NCI-H2081 (cell line): ENCODE results near the gene GSTO2.

ENCODE experiments used
- DNase-seq, 2 experiments: peaks; one replicate each; lab custom pipeline; 2025; lab: John Stamatoyannopoulos, UW

GSTO2 gene

DNA sequence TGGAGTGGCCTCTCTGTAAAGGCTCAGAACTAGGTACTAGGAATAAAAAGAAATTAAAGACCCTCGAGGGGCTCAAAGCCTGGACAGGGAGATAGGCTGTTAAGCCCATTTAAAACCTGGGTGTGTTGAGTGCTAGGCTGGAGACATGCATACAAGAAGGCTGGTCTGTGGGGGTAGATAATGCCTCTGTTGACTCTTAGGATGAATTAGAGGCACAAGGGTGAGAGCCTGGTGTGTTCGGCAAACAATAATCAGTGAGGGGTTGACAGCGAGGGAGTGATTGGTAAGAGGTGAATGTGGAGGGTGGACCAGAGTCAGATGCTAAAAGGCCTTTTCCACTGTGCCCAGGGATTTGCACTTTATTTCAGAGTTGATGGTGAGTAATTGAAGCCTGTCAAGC, 12.7 kb downstream of the GSTO2 start:
- peak in 1 of 2 experiments; percentile 12 for DNase-seq

DNA sequence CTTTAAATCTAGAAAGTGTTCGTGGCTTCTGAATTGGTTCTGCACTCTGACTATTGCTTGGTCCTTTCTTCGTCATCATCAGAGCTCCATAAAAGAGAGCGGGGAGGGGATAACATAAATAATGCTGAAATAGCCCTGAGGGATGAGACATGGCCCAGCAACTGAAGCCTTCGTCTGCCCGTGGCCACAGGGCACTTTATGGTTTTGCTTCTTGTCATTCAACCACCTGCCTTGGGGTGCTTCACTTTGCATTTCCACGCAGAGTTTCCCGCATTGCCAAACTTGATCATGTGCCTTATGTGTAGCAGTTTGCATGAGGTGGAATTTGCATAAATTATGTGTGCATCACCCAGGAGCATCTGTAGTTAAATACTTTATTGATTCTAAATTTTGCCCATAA, 15.9 kb downstream of the GSTO2 start:
- no peak for DNase-seq

DNA sequence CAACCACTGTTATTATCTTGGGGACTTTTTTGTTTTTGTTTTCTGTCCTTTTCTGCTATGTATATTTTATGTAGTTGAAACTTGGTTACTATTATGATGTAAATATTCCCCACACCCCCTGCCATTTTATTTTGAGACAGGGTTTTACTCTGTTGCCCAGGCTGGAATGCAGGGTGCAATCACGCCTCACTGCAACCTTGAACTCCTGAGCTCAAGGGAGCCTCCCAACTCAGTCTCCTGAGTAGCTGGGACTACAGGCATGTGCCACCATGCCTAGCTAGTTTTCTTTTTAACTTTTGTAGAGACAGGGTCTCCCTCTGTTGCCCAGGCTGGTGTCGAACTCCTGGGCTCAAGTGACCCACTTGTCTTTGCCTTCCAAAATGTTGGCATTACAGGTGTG, 18.0 kb downstream of the GSTO2 start:
- DNase-seq: no peak

DNA sequence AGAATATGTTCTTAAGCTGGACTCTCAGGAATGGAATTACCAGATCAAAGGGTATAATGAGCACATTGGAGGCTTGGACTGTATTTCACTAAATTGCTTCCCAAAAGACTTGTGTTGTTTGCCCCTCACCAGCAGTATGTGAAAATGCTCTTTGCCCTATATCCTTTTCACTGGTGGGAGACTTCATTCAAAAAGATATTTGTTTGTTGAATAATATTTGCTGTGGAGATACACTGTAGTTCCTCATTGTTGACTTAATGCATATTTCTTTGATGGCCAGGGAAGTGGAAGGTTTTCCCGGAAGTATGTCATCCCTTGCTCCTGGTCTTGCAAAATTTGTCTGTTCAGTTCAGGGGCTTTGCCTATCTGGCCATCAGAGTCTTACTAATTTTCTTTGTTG, 19.4 kb downstream of the GSTO2 start:
- no peak for DNase-seq

DNA sequence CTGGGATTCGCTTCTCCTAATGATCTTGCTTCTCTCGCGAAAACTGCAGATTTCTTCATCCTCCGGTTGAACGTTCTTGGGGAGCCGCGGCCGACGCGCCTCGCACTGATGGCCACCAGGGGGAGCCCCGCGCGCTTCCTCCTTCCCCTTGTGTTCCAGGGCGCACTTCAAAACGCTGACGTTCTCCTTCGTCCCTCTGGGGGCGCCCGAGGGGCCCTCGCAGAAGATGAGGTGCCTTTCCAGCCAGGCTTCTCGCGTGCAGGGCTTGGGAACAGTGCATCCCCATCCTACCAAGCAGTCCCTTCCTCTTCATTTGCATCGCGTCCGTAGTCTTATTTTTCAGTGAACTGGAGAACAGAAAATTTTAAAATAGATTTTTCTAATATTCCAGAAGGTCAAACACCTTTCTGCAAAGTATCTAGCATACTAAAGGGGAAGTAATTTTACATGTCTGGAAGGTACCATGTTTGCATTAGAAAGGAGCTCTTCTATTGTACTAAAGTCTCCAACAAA, 22.5 kb downstream of the GSTO2 start:
- DNase-seq: peak; percentile 78

DNA sequence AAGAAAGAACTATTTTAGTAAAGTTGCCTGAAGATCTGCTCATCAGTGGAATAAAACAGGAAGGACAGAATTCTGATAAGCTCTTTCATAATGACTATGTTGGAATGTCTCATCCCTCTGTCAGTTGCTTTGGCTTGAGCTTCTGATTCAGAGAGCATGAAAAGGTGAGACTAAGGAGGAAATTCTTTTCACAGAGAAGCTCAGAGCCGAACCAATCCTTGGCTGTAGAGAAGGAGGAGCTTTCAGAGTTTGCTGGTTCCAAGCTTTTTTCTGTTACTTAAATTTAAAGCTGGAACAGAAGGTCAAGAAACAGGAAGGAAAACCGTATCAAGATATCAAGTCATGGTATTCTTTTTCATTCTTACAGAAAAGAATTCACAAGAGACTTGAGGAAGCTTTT, 24.0 kb downstream of the GSTO2 start:
- no peak for DNase-seq

DNA sequence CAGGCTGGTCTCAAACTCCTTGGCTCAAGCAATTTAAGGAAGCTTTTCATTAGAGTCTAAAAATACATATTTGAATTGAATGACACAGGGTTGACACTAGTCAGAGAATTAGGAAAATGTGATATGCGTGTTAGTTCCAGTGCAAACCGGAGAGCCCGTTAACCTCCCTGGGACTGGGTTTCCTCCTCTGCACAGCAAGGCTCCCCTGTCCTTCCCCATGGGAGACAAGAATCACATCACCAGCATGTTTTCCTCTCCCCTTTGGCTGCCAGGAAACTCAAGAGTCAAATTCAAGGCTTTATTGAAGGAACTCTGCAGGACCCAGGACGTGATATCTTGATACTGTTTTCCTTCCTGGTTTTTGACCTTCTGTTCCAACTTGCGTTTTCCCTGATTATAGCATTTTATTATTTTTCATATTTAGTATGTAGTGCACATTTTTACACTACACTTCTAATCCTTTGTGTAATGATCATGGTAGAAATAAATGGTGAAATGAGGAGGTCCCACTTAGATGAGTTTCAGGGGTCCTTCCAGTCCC, 24.9 kb downstream of the GSTO2 start:
- DNase-seq: no peak

DNA sequence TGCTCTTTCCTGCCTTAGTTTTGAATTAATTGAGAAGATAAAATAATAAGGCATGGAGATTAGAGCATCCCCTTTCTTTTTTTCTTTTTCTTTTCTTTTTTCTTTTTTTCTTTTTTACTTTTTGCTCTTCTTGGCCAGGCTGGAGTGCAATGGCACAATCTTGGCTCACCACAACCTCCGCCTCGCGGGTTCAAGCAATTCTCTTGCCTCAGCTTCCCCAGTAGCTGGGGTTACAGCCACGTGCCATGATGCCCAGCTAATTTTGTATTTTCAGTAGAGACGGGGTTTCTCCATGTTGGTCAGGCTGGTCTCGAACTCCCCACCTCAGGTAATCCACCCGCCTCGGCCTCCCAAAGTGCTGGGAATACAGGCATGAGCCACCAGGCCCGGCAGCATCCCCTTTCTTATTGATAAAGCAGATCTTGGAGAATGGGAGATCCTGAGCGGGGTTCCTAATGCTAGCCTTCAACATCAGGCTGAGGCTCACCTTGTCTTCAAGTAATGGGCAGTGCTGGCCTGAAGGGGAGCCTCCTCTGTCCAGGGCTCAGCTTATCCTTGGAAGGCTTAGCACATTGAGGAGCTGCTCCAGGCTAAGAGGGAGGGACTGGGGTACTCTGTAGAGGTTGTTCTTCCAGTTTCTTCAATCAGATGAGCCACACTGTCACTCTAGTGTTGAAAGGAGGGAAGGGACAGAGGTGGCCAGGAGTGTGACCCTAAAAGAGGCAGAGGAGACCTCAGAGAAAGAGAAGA, 27.9 kb downstream of the GSTO2 start:
- DNase-seq: no peak

DNA sequence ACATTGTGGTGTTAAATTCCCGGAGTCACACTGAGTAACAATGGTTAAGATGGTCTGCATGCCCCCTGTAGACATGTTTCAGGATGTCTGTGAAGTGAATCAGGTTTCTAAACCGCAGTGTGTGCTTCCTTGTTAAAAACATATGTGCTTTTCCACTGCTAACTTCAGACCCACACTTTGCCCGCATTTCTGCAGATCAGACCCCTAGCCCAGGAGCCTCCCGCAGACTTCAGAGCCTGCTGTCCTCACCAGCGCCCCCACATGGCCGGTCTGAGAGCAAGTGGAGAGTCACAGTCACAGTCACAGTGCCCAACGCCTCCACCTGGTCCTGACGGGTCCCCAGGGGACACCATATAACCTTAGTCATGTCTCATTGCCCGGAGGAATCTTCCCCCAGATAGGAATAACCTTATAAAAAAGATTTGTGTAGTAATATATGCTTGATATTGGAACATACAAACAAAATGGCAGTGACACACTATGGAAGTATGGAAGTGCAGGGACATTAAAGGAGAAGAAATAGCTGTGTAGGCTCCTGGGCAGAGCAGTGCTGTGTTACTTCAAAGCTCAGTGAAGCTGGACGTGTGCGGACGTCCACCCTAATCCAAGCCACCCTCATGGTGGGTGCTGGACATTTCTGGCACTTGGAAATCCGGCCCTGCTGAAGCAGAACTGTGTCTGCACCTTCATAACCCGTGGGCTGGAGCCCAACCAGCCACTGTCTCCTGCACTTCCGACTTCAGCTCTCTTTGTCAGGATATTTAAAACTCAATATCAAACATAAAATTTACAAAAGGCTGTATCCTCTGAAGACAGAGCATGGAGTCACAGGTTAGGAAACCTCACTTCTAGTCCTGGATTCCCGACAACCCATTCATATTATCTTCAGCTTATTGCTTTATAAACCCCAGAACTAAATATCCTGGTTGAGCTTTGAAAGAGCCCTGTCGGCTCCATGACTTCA, 29.0 kb downstream of the GSTO2 start:
- DNase-seq: no peak

DNA sequence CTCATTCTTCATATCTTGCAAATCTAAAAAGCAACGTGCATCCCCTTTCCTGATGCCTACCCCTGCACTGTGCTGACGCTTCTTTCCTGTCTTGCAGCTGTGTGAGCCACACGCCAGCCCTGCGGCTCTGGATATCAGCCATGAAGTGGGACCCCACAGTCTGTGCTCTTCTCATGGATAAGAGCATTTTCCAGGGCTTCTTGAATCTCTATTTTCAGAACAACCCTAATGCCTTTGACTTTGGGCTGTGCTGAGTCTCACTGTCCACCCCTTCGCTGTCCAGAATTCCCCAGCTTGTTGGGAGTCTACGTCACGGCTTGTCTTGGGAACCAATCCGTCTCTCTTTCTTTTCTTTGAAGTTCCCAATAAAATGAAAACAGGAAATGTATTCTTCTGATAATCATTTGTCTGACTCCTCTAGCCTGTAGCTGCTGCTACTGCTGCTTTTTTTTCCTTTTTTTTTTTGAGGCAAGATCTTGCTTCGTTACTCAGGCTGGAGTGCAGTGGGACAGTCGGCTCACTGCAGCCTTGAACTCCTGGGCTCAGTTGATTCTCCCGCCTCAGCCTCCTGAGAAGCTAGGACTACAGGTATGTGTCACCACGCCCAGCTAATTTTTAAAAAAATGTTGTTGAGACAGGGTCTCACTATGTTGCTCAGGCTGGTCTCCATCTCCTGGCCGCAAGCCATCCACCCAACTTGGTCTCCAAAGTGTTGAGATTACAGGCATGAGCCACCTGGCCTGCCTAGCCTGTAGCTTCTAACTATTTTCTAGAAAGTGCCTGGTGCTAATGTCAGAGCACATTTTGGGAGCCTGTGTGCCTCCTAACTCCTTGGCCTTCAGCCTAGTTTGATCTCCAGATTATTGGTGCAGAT, 30.3 kb downstream of the GSTO2 start:
- no peak for DNase-seq

DNA sequence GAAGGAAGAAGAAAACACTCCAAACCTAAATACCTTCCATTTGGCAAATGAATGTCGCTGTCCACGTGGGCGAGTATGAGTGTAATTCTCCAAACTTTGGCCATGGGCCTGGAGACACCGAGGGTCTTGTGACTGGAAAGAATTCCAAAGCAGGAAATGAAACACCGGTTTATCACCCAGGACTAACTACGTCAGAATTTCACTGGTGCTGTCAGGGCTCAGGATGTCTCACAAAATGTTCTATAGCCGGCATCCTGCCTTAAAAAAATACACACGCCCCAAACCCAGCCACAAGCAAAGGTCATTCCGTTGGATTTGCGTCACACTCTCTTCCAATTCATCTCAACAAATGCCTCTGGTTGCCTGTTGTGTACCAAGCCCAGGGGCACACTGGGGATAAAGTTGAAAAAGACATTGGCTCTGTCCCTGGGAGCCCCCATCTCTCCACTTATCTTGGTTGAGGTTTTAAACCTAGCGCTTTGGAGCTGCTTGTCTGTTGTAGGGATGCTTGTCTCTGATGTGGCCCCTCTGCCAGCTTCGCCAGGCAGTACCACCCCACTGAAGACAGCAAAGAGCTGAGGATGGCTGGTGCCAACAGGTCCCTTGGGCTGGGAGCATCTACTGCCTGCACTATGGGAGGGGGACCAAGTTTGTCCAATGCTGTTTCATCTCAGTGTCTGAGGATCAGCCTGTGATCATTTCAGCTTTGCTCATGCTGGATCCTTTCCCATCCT, 31.2 kb downstream of the GSTO2 start:
- DNase-seq: no peak

DNA sequence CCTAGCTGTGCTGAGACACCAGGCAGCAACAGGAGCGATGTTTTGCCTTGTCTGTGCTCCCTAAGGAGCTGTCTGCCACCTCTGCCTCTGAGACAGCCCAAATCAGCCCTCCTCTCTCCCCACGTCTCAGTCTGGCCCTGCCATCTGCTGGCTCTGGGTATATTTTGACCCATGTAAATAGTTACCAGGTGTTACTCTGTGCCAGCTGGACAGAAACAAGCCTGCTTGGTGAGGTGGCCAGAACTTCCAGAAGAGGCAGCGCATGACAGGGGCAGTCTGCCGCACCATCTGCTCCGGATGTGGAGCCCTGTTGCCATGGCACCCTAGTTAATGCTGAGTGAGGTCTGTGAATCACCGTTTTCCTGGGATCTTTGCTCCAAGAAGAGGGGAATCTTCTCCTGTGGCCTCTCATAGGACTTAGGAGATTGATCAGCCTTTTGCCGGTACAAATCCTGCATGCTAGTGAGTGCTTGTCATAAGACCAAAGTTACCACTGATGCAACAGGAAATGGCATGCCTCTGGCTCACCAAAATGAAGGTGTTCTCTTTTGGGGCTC, 31.8 kb downstream of the GSTO2 start:
- peak; percentile 75 to 88 for DNase-seq

DNA sequence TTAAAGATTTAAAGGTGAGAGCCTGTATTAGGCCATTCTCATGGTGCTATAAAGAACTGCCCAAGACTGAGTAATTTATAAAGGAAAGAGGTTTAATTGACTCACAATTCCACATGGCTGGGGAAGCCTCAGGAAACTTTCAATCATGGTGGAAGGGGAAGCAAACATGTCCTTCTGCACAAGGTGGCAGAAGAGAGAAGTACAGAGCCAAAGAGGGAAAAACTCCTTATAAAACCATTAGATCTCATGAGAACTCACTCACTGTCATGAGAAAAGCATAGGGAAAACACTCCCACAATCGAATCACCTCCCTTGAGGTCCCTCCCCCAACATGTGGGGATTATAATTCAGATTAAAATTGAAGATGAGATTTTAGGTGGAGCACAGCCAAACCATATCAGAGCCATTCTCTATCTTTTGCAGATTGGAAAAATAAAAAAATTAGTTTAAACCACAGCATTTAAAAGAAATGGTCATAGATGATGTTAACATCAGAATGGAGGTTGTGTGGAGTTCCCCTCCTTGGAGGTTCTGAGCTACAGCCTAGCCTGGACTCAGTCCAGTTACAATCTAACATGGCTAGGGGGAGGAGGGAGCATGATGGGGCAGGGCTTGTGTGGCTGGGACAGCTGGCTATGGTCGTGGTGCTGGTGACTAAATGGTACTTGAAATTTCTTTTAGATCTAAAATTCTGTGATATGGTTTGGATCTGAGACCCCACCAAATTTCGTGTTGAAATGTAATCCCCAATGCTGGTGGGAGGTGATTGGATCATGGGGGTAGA, 33.1 kb downstream of the GSTO2 start:
- no peak for DNase-seq

DNA sequence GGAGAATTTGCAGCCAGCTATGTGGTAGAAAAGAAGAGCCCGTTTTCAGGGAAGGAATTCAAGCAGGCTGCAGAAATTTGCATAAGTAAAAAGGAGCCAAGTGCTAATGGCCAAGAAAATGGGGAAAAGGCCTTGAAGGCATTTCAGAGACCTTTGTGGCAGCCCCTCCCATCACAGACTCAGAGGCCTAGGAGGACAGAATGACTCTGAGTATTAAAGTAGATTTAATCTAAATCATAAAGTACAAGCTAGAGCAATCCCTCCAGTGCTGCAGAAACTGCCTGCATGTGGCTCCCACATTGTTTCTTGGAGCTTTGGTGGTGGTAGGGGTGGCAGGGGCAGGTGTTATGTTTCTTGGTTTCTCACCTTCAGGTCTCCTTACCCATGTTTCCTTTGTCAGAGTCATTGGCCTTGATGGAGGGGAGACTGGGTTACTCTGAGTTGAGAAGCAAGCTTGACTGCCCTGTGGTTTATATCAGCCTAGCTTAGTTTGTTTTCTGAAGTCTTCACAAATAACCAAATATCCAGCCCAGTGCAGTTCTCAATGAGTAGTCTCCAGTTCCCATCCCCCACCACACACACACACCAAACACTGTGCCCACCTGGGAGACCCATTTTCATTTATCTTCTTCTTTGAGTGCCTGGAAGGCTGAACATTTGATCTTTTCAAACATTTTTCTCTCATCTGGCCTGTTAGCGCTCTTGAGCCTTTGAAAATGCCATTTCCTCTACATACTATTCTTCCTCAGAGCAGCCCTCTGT, 34.8 kb downstream of the GSTO2 start:
- no peak for DNase-seq

DNA sequence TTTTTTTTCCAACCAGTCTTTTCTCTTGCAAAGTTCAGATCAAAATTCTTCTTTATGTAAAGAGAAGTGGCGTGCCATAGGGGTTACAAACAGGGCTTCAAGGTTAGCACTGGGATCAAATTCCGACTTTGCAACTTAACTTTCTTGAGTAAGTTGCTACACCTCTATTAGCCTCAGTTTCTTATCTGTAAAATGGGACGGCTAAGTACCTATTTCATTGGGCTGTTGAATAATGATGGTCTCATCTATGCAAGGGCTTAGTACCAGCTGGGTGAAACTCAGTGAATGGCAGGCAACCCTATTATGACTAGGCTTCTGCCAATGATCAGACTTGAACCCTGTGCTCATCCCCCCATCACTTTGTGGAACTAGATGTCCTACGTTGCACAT, 35.4 kb downstream of the GSTO2 start:
- DNase-seq: no peak

DNA sequence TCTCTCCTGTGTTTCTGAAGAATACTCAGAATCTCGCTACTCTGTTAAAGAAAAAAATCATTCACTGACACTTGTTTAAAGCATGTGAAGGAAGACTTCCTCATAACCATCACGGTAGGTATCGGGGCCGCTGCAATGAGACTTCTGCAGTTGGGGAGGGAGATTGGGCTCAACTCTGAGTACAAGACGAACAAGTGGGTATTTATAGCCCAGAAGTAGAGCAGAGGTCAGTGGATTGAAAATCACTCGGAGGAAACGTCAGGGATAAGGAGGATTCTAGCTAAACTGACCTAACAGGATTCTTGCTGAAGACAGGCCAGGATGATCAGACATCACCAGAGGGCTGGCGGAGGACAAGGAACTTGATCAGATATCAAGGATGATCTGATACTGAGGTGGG, 35.9 kb downstream of the GSTO2 start:
- DNase-seq: no peak

DNA sequence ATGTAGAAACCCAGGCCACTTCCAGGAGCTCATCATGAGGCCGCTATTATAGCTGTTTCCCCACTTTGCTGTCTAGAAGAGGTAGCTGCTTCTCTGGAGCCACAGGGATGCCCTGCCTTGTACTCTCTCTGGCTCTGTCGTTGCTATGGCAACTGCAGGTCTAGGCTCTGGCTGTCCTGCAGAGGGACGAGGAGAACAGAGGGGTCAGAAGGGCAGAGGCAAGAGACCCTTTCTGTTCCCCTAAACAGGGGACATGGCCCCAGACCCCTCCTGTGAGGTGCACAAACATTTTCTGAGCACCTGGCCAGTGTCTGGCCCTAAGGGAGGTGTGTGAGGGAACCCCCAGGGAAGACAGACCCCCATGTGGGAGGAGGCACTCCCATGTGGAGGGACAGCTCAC, 37.9 kb downstream of the GSTO2 start:
- DNase-seq: no peak

DNA sequence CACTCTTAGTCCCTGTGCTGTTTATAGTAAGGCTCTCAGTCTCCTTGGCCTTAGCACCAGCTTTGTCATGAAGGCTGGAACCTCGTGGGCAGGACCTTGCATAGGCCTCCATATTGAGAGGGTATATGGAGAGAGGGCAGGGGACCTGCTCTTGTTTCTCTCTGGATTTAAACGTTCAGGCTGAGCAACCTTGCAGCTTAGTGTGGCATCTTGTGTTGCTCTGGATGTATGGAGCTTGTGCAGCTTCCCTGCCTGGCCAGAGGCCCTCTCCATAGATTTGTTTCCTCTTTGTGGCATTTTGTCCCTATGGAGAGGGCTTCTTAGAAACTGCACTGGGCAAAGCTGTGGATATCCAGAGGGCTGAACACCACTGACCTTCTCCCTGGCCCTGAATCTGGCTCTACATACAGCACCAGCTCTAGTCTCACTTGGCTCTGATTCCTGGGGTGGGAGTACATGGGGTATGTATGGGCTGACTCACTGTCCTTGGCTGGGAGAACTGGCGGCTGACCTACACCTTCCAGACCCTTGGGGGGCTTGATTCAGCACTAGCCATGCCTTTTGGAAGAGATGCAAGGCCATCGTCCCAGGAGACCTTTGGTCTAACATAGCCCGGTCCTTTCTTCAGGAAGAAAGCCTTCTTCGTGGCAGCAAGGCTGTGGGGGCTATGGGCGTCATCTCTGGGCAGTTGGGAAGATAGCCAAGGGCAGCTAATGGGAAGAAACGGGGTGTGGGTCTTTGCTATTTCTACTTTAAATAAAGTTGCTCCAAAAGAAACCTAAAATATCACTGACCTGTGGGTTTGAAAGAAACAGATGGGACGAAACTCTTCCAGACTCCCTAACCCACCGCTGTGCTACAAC, 38.8 kb downstream of the GSTO2 start:
- no peak for DNase-seq
